Naive B cell (primary cell): Measurements from ENCODE around the gene IGF1. TPM values are rescaled to one million over a fixed set of nuclear protein-coding genes. Genes with fewer than 3 reads are reported as not detected.

Source experiments
- ATAC-seq, 2 donors: fragments of 150-1000 bp; cut with Tn5 transposase; 2 replicates each; pipeline ENCODE4 v1.10.0; 2021; ENCODE audit warnings: low read depth in 2 of 2, mild to moderate bottlenecking in 2 of 2, moderate library complexity in 2 of 2
- DNase-seq: peaks from one replicate; pipeline ENCODE4 v3.0.0; 2022
- H3K27ac Mint-ChIP-seq, 6 donors: one replicate each; pipeline ENCODE4 v1.8.0; 2020 to 2022; ENCODE audit warnings: mild to moderate bottlenecking in 6 of 6, mixed read lengths in 6 of 6, moderate library complexity in 5 of 6, inconsistent platforms in 2 of 6
- H3K27me3 Mint-ChIP-seq, 3 donors: one replicate each; pipeline ENCODE4 v1.8.0; 2021 to 2022; ENCODE audit warnings: mixed read lengths in 3 of 3, mild to moderate bottlenecking in 1 of 3
- H3K36me3 Mint-ChIP-seq, 2 donors: one replicate each; pipeline ENCODE4 v1.8.0; 2020 to 2022; ENCODE audit warnings: mixed read lengths in 2 of 2, inconsistent platforms in 1 of 2, mild to moderate bottlenecking in 1 of 2
- H3K4me1 Mint-ChIP-seq, 3 donors: one replicate each; pipeline ENCODE4 v1.8.0; 2020 to 2022; ENCODE audit warnings: mixed read lengths in 3 of 3, inconsistent platforms in 1 of 3, mild to moderate bottlenecking in 1 of 3, moderate library complexity in 1 of 3
- H3K4me3 Mint-ChIP-seq, 8 donors: one replicate each; pipeline ENCODE4 v1.8.0; 2020 to 2022; ENCODE audit warnings: mild to moderate bottlenecking in 8 of 8, mixed read lengths in 8 of 8, moderate library complexity in 8 of 8, inconsistent platforms in 2 of 8
- H3K9me3 Mint-ChIP-seq, 7 donors: one replicate each; pipeline ENCODE4 v1.8.0; 2020 to 2022; ENCODE audit warnings: mixed read lengths in 7 of 7, mild to moderate bottlenecking in 5 of 7, inconsistent platforms in 2 of 7, moderate library complexity in 1 of 7
- polyA plus RNA-seq, 6 donors: library from polyadenylated mRNA; unstranded; fragments of 300-500 nt; fragmentation: Illumina TruSeq; gene quantifications; one replicate each; pipeline ENCODE4 v1.2.3, GENCODE V29; 2021; ENCODE audit warnings: low read depth in 6 of 6

The IGF1 gene
- polyA plus RNA-seq, 6 donors from 2014 or later, result not detected

DNA sequence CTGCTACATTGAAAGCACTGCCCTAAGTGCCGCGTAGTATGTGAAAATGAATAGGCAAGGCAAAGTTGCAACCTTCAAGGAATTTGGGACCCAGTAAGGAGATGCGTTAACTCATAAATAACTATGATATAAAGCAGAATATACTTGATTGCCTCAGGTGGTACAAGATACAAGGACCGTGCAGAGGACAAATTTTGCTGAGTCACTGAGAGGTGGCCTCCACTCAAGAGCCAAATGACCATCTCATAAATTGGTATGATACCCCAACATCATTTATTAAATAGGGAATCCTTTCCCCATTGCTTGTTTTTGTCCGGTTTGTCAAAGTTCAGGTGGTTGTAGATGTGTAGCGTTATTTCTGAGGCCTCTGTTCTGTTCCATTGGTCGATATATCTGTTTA is 35.7 kb downstream of the IGF1 start:
- H3K4me1 Mint-ChIP-seq, result no peaks in the 10 kb centered on the region
- peaks cover 0 to 3% of the 10 kb centered on the region in 2 donors for H3K36me3 Mint-ChIP-seq
- no peak for DNase-seq
- no peak overlapping the region for H3K27ac Mint-ChIP-seq
- H3K27me3 Mint-ChIP-seq, result peaks cover 0 to 23% (median 11%) of the 10 kb centered on the region in 3 donors
- H3K4me3 Mint-ChIP-seq, result no peak overlapping the region
- peaks cover 0 to 11% (median 3%) of the 10 kb centered on the region in 7 donors for H3K9me3 Mint-ChIP-seq
- ATAC-seq, result no peak

DNA sequence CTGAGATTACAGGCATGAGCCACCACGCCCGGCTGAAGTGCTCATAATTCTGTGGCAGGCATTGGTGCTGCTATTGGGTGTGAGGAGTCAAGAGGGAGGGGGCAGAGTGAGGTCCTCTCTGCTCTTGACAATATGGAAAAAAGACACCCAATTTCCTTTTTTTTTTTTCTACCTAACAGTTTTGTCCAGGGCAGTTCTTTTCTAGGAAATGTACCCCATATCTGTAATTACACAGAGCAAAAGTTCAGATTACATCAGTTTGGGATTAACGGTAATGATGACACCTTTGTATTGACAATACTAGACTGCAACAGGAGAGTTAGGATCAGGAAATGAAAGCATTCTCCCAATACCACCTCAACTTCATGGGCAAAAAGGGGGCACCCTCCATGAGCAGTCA is 36.3 kb downstream of the IGF1 start:
- peaks cover 0 to 25% (median 15%) of the 10 kb centered on the region in 3 donors for H3K27me3 Mint-ChIP-seq
- H3K36me3 Mint-ChIP-seq, result peaks cover 0 to 3% of the 10 kb centered on the region in 2 donors
- ATAC-seq, result no peak
- peaks cover 0 to 10% (median 3%) of the 10 kb centered on the region in 7 donors for H3K9me3 Mint-ChIP-seq
- H3K4me1 Mint-ChIP-seq, result no peaks in the 10 kb centered on the region
- no peak overlapping the region for H3K27ac Mint-ChIP-seq
- DNase-seq, result no peak
- H3K4me3 Mint-ChIP-seq, result no peak overlapping the region

DNA sequence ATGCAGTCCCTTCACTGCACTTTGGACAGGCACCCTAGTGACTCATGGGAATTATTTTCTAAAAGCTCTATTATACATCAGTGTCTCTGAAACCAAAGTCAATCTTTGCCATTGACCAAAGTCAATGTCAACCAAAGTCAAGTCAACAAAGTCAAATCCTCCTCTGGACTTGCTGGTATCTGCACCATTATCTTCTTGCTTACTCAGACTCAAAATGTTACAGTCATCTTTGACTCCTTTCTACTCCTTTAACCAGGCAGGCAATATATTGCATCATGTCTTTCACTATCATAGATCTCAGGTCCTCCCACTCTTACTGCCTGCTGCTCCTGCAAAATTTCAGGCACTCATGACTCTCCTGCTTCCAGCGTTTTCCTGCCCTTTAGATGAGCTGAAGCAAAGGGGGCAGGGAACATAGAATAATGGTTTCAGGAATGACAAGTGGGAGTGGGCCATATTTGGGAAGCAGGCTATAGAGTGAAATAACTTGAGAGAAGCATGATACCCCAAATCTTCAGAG is 39.2 kb downstream of the IGF1 start:
- H3K9me3 Mint-ChIP-seq, result peaks cover 0 to 3% (median 0%) of the 10 kb centered on the region in 7 donors
- H3K27me3 Mint-ChIP-seq, result peaks cover 8 to 24% (median 14%) of the 10 kb centered on the region in 3 donors
- H3K4me1 Mint-ChIP-seq, result no peaks in the 10 kb centered on the region
- H3K36me3 Mint-ChIP-seq, result peaks cover 0 to 3% of the 10 kb centered on the region in 2 donors
- no peak overlapping the region for H3K4me3 Mint-ChIP-seq
- ATAC-seq, result no peak
- no peak overlapping the region for H3K27ac Mint-ChIP-seq
- no peak for DNase-seq

DNA sequence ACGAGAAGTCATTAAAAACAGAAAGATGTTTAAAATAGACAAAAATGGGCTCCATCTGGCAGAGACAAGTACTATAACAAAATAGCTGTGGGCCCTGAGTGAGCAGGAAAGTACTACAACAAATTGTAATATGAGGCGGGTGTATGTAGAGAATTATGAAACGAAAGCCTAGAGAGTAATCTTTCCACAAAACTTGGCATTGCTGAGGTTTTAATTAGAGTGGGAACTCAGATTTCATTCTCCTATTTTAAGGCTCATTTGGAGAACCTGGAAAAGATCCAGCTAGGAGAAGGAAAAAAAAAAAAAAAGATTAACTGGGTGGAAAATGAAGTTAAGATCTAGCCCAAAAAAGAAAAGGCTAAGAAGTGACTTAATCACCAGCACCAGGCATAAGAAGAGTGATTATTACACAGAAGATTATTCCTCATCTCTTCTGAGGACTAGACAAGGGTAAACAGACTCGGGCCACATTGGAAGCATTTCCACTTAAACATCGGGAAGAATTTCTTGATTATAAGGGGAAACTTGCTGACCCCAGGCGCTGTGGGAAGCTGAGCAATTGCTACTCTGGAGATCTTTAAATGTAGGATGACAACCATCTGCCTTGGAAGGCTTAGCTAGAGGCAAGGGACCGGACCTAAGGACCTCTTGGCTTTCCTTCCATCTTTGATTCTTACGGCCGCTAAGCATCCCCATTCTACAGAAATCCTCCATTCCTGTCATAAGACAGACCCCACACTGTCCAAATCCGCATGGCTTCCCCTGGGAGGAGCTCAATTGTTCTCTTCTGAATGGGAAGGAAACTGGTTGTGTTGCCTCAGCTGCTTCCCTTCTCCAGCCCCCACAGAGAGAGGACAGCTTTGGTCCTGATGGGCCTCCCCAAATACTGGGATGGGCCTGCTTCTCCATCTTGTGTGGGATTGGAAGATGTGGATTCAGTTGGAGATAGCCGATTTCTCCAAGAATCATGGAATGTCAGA is 40.6 kb downstream of the IGF1 start:
- no peak for DNase-seq
- H3K27ac Mint-ChIP-seq, result peak overlapping the region in 1 of 6 donors; percentile 42
- ATAC-seq, result no peak
- no peaks in the 10 kb centered on the region for H3K36me3 Mint-ChIP-seq
- H3K4me1 Mint-ChIP-seq, result no peaks in the 10 kb centered on the region
- H3K27me3 Mint-ChIP-seq, result peaks cover 7 to 24% (median 8%) of the 10 kb centered on the region in 3 donors
- H3K9me3 Mint-ChIP-seq, result no peaks in the 10 kb centered on the region
- H3K4me3 Mint-ChIP-seq, result no peak overlapping the region

DNA sequence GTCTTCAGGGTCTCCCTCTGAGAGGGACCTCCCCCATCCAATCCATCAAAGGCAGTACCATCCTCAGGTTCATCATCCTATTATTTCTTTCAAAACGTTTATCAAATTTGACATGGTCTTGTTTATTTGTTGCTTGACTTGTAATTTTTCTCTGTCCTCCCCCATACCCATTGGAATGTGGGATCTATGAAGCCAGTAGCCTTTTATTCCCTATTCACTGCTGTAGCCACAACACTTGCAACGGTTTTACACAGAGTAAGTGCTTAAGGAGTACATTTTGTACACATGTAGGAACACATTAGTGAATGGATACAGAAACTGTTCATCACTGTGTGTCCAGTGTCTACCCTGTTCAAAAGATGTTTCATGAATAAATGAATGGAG is 41.5 kb downstream of the IGF1 start:
- ATAC-seq (no peak), DNase-seq (no peak)
- Mint-ChIP-seq H3K36me3 (no peaks in the 10 kb centered on the region), H3K4me3 (no peak overlapping the region), H3K4me1 (no peaks in the 10 kb centered on the region), H3K27ac (no peak overlapping the region), H3K9me3 (no peaks in the 10 kb centered on the region), H3K27me3 (peaks cover 7 to 25% (median 8%) of the 10 kb centered on the region in 3 donors)

DNA sequence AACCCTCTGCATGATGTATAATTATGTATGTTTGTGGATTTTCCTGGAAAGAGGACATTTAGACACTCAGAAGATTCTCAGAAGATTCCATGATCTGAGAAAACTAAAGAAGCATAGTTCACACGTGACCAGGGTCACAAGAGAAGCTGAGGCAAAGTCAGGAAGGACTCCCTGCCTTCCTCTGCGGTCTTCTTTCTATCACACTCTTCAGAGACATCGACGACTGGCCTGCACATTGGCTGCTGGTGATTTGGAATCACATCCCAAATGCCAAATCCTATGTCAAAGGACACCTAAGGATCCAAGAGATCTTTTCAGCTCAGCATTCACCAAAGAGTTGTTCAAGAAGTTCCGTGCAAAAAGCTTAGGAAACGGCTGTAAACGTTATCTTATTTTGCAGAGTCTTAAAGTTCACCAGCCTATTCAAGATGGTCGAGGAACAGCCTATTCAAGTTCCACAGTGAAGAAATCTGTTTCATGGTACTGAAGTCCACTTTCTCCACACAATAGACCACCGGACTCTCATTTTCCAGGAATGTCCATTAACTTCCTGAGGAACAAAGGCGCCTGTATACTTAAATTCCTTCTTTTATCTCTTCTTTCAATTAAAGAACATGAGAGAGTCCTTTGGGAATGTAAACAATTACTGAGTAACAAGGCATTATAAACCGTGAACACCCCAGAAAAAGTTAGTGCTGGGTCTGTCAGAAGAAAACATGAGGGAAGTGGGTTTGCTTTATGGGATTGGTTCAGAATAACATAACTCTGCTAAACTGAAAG is 42.1 kb downstream of the IGF1 start:
- H3K27ac Mint-ChIP-seq, result peak overlapping the region in 1 of 6 donors; percentile 56

DNA sequence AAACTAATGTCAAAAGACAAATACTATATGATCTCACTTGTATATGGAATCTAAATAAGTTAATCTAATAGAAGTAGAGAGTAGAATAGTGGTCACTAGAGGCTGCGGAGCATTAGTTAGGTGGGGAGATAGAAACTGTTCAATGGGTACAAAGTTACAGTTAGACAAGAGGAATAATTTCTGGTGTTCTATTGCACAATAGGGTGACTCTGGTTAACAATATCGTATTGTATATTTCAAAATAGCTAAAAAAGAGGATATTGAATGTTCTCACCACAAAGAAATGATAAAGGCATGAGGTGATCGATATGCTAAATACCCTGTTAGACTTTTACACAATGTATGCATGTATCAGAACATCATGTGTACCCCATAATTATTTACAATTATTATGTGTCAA is 42.9 kb downstream of the IGF1 start:
- Mint-ChIP-seq H3K4me1 (no peaks in the 10 kb centered on the region), H3K4me3 (no peak overlapping the region), H3K9me3 (no peaks in the 10 kb centered on the region), H3K27me3 (peaks cover 8 to 20% (median 14%) of the 10 kb centered on the region in 3 donors), H3K36me3 (no peaks in the 10 kb centered on the region), H3K27ac (peak overlapping the region in 1 of 6 donors; percentile 56)
- no peak for ATAC-seq
- no peak for DNase-seq

More for the DNA sequence above, 42.1 kb downstream of the IGF1 start:
- DNase-seq (no peak), ATAC-seq (no peak)
- H3K27me3 Mint-ChIP-seq, result peaks cover 8 to 26% (median 9%) of the 10 kb centered on the region in 3 donors
- no peak overlapping the region for H3K4me3 Mint-ChIP-seq
- H3K36me3 Mint-ChIP-seq, result no peaks in the 10 kb centered on the region
- H3K4me1 Mint-ChIP-seq, result no peaks in the 10 kb centered on the region
- H3K9me3 Mint-ChIP-seq, result no peaks in the 10 kb centered on the region

DNA sequence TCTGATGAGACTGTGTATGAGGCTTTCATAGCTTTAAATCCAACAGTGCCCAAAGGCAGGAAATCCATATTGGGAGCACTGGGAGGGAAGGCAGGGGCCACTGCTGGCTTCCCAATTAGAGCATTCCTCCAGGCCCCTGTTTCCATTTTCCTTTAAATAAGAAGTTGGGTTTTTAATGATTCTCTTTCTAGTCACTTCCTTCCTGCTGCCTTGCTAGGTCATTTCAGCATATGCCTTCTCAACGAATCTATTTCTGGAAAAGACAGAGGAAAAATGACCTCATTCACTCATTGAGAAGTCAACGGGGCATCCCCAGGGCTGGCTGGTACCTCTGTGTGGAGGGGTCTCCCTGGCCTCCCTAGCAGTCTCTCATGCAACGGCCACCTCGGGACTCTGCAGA is 43.5 kb downstream of the IGF1 start:
- Mint-ChIP-seq H3K4me1 (no peaks in the 10 kb centered on the region), H3K27me3 (peaks cover 8 to 20% (median 14%) of the 10 kb centered on the region in 3 donors), H3K27ac (no peak overlapping the region), H3K36me3 (no peaks in the 10 kb centered on the region), H3K9me3 (no peaks in the 10 kb centered on the region), H3K4me3 (no peak overlapping the region)
- DNase-seq, result no peak
- no peak for ATAC-seq

DNA sequence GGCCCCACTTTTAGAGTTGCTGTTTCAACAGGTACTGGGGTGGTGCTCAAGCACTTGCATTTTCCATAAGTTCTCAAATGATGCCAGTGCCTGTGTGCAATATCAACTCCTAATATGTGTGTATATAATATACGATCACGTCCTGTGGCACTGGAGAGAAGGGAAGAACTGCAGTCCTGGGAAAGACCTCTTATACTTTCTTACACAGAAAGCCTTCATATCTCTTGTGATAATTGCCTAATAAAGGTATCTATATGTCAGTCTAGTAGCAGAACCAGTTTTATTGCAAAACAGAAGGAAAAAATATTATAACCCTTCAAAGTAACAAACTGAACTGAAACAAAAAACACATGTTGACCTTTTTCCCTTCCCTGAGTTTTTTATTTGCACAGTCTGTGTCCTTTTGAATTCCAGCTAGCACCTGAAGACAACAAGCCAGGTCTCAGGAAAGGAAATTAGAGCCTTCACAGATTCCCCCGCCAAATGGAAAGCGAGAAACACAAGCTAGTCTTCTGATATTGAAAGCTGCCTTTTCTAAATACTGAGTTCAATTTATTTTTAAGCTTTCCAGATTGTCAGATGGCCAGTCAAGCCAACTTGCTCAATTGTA is 44.4 kb downstream of the IGF1 start:
- H3K4me1 Mint-ChIP-seq, result no peaks in the 10 kb centered on the region

DNA sequence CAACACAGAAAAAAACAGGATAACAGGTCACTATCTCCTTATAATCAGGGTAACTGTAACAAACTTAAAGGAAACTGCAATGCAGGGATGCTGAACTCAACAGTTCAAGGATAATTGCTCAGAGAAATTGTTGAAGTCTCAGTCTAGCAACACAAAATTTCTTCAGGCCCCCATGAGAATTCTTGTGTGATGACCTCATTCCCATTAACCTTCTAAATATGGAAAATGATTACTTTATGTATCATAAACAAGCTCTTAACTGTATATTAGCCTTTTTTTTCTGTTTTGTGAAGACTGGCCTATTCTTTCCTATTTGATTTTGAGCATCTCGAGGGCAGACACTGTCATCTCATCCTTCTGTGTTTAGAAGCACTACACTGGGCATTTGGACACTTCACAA is 47.1 kb downstream of the IGF1 start:
- Mint-ChIP-seq H3K4me1 (no peaks in the 10 kb centered on the region), H3K27ac (peak overlapping the region in 1 of 6 donors; percentile 30), H3K27me3 (peaks cover 12 to 15% (median 13%) of the 10 kb centered on the region in 3 donors), H3K36me3 (no peaks in the 10 kb centered on the region), H3K9me3 (no peaks in the 10 kb centered on the region), H3K4me3 (no peak overlapping the region)
- DNase-seq (no peak), ATAC-seq (no peak)

More for the DNA sequence above, 44.4 kb downstream of the IGF1 start:
- no peak overlapping the region for H3K27ac Mint-ChIP-seq
- H3K27me3 Mint-ChIP-seq, result peaks cover 12 to 20% (median 17%) of the 10 kb centered on the region in 3 donors
- DNase-seq (no peak), ATAC-seq (no peak)
- no peaks in the 10 kb centered on the region for H3K36me3 Mint-ChIP-seq
- no peaks in the 10 kb centered on the region for H3K9me3 Mint-ChIP-seq
- H3K4me3 Mint-ChIP-seq, result no peak overlapping the region

DNA sequence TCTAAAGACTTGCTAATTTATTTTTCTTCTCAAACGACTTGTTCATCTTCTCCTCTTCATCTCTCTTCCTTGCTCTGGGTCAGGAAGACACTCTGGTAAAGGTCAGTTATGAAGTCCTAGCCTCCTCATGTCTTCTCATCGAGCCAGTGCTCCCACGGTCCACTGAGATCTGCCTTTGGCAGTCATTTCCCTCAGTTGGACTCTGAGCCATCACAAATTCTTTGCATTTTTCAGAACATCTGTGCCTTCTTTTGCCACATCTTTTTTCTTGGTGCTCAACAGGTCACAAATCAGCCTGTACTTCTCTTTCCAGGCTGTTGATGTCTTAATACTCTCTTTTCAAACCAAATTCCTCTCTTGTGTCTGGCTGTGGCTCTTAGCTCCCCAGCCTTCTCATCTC is 49.7 kb downstream of the IGF1 start:
- no peak for ATAC-seq
- DNase-seq, result no peak
- Mint-ChIP-seq H3K4me1 (peaks cover 0 to 4% (median 0%) of the 10 kb centered on the region in 3 donors), H3K4me3 (no peak overlapping the region), H3K27me3 (peaks cover 9 to 25% (median 11%) of the 10 kb centered on the region in 3 donors), H3K27ac (no peak overlapping the region), H3K9me3 (no peaks in the 10 kb centered on the region), H3K36me3 (no peaks in the 10 kb centered on the region)

DNA sequence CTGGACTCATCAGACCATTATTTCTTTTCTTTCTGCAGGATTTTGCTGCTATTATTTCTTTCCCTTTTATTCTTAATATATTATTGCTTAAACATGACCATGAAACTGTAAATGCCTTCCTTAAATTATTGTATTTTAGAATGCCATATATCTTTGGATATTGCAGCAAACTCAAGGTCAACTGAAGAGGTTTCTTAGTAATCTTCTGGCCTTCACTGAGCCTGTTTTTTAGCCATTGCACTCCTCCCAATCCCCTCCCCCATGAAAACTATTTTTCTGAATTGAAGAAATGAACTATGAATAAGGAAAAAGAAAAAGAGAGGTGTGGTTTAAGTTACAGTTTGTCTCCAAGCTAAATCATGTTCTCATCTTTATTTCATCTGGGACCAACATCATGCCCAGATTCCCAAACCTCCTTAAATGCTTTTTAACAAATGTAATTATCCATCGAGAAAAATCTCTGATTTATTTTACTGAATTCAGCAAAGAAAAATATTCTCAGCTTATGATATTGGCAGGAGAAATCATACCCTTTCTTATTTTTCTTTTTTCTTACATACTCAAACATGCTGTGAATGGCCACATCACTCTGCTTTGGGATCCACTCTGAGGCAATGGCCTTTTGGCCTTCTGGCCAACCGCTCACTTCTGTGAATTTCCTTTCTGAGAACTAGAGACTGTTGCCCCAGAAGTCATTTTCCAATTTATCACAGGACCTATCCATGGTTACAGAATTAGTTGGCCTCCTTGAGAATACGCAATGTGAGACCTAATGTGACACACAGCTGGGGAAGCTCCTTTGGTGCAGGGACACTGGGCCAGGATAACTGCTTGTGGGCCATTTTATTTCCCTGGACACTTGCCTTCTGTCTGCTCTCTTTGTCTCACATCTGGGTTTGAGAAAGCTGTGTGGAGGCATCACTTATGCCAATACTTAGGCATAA is 50.9 kb downstream of the IGF1 start:
- no peak for DNase-seq
- no peaks in the 10 kb centered on the region for H3K36me3 Mint-ChIP-seq
- H3K27ac Mint-ChIP-seq, result no peak overlapping the region
- peaks cover 14 to 25% (median 18%) of the 10 kb centered on the region in 3 donors for H3K27me3 Mint-ChIP-seq
- H3K9me3 Mint-ChIP-seq, result no peaks in the 10 kb centered on the region
- peaks cover 0 to 4% (median 0%) of the 10 kb centered on the region in 3 donors for H3K4me1 Mint-ChIP-seq
- no peak for ATAC-seq
- H3K4me3 Mint-ChIP-seq, result no peak overlapping the region
